NCI-H2107 (cell line): ENCODE data around the gene CEP112.

Experiments
- DNase-seq: peaks from one replicate; lab custom pipeline; 2025; lab: John Stamatoyannopoulos, UW

CEP112 gene

GRCh38 chr17:65595071-65595656, 596.8 kb downstream of the CEP112 start:
- DNase-seq: no peak

GRCh38 chr17:65593855-65594845, 597.8 kb downstream of the CEP112 start:
- DNase-seq: no peak

DNA sequence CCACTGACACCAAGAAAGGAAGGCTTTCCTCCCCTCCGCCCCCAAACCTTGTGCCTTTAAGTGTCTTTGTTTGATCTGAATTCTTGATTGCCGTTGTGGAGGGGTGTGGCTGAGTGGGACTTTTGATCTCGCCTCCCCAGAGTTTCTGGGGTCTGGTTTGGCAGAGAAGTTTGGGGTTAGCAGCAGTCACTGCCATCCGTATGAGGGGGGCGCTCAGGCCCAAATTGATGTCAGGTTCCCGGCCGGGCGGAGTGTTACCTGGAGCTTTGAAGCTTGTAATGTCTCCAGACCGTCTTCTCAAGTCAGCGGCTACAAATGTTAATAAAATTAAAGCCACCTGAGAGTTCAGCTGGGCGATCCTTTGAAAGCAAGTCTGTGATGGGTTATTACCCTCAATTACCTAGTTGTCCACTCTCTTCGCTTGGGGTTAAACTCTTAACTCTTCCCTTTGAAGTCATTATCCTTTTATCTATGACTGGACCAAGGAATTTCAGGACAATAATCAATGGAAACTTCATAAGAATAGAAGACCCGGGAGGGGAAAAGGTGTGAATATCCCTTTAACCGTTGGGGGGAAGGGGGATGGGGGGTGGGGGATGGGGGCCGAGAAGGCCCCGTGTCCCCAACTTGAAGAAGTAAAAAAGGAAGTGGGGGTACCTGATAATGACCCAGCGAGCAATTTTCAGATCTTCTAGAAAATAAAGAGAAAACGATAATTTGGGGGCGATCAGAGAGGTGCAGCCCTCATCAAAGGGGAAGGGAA, 598.7 kb downstream of the CEP112 start:
- no peak for DNase-seq

DNA sequence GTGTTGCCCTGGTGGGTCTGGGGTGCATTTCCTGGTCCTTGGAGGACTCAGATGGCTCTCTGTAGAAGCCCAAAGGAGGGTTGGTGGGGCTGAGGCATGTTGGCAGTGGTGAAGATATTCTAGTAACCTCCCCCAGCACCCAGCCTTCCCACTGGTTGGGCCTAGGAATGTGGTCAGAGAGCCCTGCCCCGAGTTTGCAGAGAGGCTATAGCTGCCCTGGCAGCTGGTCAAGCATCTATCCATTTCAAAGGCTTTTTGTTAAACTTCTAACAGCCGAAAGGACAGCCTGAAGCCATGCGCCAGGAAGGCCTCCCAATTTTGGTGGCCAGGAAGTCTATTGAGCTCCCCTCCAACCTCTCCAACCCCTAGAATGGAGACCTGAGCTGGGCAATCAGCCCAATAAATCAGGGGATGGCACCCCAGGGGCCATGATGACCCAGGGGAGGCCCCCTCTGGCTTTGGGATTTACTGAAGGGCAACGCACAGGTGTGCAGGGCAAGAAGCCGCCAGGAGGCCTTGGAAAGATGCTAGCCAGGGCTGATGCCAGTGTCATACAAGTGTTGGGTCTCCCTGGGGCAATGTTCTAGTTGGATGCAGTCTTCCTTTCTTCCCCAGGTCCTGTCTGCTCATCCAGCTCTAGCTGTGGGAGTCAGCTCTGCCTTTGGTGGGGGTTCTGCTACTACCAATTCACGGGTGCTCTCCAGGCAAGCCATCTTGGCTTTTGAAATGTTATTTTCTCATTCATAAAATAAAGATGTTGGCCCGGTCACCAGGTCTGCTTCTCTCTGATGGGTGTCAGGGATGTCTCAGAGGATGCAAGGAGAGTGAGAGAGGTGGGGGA, 599.6 kb downstream of the CEP112 start:
- no peak for DNase-seq

- no peak for DNase-seq
These were observed 602.6 kb downstream of the CEP112 start for GRCh38 chr17:65589321-65589720.

DNA sequence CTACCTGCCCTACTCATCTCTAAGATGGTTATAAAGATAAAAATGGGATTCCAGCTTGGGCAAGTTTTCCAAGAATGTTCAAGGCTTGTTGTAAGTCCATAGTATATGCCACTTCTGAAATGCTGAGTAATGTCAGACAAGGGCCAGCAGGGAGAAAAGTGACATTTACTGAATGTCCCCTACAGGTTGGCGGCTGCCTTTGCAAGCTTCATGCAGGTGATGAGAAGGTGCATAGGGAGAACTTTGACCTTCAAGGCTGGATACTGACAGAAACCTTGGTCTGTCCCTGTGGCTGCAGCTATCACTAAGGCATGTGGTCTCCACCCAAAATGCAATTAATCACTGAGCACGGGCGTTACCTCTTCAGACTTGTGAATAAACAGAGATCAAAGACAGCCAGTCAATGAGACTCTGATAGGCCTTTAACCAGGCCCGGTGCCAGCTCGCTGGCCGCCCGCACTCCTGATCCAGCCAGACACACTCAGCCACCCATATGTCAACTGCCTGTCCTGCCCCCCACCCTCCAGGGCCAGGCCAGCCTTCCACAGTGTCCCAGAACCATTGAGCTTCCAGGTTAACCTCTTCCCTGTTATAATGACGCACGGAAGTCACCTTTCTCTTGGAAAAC, 603.6 kb downstream of the CEP112 start:
- no peak for DNase-seq

GRCh38 chr17:65587534-65588180, 604.3 kb downstream of the CEP112 start:
- DNase-seq: no peak

DNA sequence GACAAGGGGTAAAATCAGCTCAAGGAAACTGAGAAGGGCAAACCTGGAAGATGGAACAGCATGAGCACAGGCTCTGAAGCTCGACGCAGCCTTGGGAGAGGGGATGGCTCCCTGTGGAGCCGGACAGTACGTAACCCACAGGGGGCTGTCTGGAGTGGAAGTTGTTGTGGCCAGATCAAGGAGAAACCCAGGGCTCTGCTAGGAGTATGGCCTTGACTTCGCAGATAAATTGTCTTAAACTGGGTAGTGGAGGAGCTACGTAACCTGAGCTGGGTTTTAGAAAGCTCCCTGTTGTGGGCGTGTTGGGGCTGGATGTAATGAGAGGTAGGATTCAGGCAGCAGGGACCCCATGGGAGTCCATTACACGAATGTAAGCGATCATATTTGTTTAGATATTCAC, 605.0 kb downstream of the CEP112 start:
- no peak for DNase-seq
